ENCODE data around the gene OMD.
"Not testable (repeated sequence)": the region's sequence is repeated elsewhere in the genome, so short reads cannot be mapped to it uniquely, and the experiment has no call there.

Gene OMD

DNA sequence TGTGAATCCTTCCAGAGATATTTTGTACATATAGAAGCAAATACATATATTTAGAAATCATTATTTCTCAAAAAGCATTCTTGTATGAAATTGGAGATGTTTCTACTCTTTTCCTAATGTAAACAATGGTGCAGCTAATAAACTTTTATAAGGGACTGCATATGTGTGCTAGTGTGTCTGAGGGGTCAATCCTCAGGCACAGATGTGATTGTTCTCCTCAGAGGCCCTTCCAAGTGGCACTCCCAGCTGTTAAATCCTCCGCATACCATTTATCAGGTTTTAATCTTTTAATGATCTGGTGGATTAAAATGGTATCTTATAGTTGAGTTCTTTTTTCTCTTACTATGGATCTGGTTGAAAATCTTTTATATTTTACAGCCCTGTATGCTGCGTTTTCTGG is 5.6 kb upstream of the OMD start:
- H3K9me3 Mint-ChIP-seq = no peaks in the 10 kb centered on the region
- no peaks in the 10 kb centered on the region for H3K4me1 Mint-ChIP-seq
- no peak for ATAC-seq
- no peak overlapping the region for H3K4me3 Mint-ChIP-seq
- H3K27me3 Mint-ChIP-seq = no peaks in the 10 kb centered on the region
- DNase-seq = no peak
- no peak overlapping the region for H3K27ac Mint-ChIP-seq

DNA sequence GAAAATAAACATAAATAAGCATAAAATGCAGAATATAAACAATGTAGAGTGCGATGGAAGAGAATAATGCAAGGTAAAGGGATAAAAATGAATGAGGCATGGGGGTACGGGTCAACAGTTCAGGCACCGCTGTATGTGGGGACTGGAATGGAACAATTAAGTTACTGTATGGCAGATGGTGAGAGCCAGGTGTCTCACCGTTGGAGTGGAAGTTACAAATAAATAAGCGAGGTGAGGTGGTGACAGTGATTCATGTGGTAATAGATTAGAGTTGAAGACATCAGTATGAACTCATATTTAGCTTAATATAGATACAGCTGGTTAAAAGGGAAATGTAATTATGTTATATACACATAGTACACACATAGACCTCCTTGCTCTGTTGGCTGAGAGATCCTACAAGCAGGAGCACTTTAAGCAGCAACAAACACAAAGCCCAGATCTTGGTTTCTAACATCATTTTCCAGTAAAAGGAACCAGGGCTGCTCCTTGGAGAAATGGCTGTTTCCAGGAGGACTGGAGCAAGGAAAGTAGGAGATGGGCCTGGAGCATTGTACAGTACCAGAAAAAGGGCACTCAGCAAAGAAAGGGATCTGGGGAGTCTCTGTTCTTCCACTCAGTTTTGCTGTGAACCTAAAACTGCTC is 2.4 kb upstream of the OMD start:
- no peak for DNase-seq
- Mint-ChIP-seq H3K9me3 (no peaks in the 10 kb centered on the region), H3K4me3 (no peak overlapping the region), H3K27ac (peak overlapping the region in 1 of 2 donors; percentile 59), H3K27me3 (no peaks in the 10 kb centered on the region), H3K4me1 (no peaks in the 10 kb centered on the region)
- no peak for ATAC-seq

DNA sequence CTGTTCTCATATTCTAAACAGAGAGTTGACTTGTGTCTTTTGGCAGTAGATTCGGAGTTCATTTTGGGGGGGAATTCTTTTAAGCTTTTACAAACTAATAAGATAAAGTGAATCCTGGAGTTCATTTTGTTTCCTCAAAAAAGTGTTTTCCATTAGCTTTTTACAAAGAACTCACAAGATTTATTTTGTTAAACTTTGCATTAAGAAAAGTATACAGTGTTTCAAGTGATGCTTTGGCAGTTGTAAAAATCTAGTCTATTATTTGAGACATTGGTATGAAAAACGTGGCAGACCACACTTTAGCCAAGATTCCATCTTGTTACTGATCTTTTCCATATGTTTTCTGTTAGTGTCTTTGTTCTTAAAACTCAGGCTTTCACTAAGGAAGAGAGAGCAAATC is 1.2 kb upstream of the OMD start:
- H3K27ac Mint-ChIP-seq = no peak overlapping the region
- no peaks in the 10 kb centered on the region for H3K27me3 Mint-ChIP-seq
- no peaks in the 10 kb centered on the region for H3K9me3 Mint-ChIP-seq
- ATAC-seq = no peak
- DNase-seq = no peak
- H3K4me3 Mint-ChIP-seq = no peak overlapping the region
- no peaks in the 10 kb centered on the region for H3K4me1 Mint-ChIP-seq

DNA sequence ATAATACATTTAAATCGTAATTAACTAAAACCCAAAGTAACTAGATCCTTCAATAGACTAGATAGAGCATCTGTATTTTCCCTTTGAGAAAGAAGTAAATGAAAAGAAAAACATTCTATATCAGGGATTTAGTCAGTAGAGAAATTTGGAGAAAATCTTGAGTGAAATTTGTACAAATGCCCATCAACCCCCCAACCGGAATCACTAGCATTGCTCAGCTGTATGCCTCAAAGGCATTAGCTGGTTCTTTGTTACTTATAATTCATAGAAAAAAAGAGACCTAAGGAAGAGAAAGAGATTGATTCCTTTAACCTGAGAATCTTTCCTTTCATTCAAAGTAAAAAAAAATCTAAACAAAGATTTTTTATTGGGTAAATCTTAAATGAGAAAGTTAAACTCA is 659 bp downstream of the OMD start:
- ATAC-seq (no peak), DNase-seq (no peak)
- Mint-ChIP-seq H3K9me3 (no peaks in the 10 kb centered on the region), H3K4me3 (no peak overlapping the region), H3K4me1 (no peaks in the 10 kb centered on the region), H3K27ac (no peak overlapping the region), H3K27me3 (no peaks in the 10 kb centered on the region)

DNA sequence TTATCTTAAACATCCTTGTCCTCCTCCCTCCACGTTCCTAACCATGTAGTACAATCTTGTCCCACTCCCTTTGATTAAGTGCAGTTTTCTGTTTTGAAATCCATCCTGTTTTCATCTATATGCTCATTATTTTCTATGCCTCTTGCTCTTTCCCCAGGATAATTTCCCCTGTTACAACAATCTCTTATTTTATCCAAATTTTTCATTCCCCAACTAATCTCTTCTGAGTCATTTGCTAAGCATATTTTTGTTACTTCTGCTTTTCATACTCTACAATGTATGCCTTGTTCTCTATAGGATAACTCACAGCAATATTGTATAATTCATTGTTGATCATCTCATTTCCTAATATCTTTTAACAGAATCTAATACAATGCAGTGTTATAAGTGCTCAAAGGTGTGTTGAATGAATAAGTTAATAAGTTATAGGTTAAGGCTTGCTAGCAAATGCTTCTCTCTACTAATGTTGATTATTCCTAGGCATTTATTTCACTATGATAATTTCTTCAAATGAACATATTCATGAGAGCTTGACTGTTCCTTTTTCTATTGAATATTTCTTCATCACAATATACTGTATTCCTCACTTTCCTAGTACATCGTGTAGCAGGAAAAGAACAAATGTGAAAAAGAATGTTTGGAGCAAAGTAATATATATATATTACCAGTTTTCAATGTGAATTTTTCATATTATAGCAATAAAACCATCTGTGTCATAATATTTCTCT is 1.5 kb downstream of the OMD start:
- no peak overlapping the region for H3K4me3 Mint-ChIP-seq
- H3K27me3 Mint-ChIP-seq = no peaks in the 10 kb centered on the region
- no peak for DNase-seq
- peak overlapping the region in 1 of 2 donors; percentile 3 for H3K27ac Mint-ChIP-seq
- no peaks in the 10 kb centered on the region for H3K4me1 Mint-ChIP-seq
- no peak for ATAC-seq
- H3K9me3 Mint-ChIP-seq = no peaks in the 10 kb centered on the region

DNA sequence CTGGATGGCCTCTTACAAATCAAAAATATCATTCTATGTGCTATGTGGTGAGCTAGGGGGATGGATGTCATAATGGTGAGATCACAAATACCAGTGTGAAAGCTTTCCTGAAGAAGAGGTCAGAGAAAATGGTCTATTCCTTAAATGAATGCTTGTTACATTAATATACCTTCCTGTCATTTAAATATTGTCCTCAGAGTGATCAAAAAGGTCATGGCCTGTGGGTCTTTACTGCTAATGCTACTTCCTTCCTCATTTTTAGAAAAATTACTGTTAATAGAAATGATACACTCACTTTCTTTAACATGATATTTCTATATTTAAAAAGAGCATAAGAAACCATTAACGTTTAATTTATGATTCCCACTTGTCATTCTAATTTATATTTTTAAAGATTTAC is 9.7 kb downstream of the OMD start:
- no peak overlapping the region for H3K27ac Mint-ChIP-seq
- H3K27me3 Mint-ChIP-seq = no peaks in the 10 kb centered on the region
- H3K9me3 Mint-ChIP-seq = no peaks in the 10 kb centered on the region
- no peak overlapping the region for H3K4me3 Mint-ChIP-seq
- DNase-seq = no peak
- no peak for ATAC-seq
- no peaks in the 10 kb centered on the region for H3K4me1 Mint-ChIP-seq

DNA sequence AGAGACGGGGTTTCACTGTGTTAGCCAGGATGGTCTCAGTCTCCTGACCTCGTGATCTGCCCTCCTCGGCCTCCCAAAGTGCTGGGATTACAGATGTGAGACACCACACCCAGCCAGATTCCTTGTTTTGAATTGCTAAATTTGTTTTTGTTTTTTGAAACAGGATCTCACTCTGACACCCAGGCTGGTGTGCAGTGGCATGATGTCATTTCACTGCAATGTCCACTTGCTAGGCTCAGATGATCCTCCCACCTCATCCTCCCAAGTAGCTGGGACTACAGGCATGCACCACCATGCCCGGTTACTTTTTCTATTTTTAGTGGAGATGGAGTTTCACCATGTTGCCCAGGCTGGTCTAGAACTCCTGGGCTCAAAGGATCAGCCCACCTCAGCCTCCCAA is 13.1 kb downstream of the OMD start:
- ATAC-seq, H3K4me3 Mint-ChIP-seq, DNase-seq, H3K9me3 Mint-ChIP-seq, H3K27me3 Mint-ChIP-seq: not testable (repeated sequence)
- H3K4me1 Mint-ChIP-seq = peaks cover 13% of the 10 kb centered on the region
- H3K27ac Mint-ChIP-seq = peak overlapping the region in 1 of 2 donors; percentile 86

DNA sequence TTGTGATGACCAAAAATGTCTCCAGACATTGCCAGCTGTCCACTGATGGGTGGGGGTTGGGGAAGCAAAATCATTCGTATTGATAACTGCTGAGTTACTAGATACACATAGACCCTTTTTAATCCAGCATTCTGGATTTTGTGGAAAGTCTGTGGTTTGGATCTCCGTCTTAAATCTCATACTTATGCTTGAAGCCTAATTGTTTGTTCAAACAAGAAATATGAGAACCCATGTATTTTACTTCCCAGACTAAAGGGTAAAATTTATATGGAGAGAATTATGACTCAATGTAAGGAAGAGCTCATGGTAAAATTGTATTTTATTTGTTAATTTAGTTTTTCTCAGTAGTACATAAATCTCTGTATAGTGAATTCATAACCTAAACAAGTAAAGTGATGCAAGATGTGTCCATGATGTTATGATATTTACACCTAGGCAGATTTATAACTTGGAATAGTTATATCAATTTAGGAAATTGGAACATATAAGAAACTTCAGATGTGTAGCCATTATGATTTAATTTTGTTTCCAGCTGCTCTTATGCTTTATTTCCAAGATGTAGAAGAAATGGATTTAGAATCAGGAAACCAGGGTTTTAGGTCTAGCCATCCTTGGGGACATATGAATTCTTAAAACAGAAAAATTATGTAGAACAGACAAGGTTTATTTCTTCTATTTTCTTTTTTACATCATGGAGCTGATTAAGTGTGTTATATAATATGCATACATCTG is 15.4 kb downstream of the OMD start:
- Mint-ChIP-seq H3K9me3 (no peaks in the 10 kb centered on the region), H3K27ac (no peak overlapping the region), H3K27me3 (no peaks in the 10 kb centered on the region), H3K4me1 (peaks cover 25% of the 10 kb centered on the region), H3K4me3 (no peak overlapping the region)
- DNase-seq (no peak), ATAC-seq (no peak)

DNA sequence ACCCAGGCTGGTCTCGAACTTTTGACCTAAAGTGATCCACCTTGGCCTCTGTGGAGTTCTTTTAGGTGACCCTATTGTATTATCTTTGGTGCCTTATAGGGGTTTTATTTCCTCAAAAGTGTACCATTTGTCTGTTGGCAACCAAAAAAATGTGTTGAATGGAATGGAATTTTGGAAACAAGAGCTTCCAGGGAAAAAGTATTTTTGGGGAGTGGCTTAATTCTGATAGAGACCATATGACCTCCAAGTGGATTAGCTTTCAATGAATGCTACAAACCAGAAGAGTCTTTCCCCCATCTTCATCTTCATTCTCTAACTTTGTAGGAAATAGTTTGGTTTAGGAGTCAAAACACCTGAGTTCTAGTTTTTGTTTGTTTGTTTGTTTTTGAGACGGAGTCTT is 16.5 kb downstream of the OMD start:
- Mint-ChIP-seq H3K27ac (no peak overlapping the region), H3K27me3 (no peaks in the 10 kb centered on the region), H3K4me3 (no peak overlapping the region), H3K9me3 (no peaks in the 10 kb centered on the region), H3K4me1 (peaks cover 25% of the 10 kb centered on the region)
- DNase-seq (no peak), ATAC-seq (no peak)

DNA sequence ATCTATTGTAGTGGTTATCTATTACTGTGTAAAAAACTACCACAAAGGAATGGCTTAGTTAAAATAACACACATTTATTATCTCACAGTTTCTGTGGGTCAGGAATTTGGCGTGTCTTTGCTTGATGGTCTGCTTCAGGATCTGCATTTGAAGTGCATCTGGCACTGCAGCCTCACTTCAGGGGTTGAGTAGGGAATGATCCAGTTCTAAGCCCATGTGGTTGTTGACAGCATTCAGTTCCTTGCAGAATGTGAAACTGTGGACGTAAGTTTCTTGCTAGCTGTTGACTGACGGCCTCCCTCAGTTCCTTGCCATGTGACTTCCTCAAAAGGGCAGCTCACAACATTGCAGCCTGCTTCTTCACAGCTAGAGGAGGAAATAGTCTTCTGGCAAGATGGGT is 17.8 kb downstream of the OMD start:
- Mint-ChIP-seq H3K4me3 (peak overlapping the region; percentile 37 to 39), H3K4me1 (peaks cover 32% of the 10 kb centered on the region), H3K27me3 (no peaks in the 10 kb centered on the region), H3K27ac (no peak overlapping the region), H3K9me3 (no peaks in the 10 kb centered on the region)
- peak; percentile 84 for ATAC-seq
- DNase-seq = peak; percentile 7 to 14

DNA sequence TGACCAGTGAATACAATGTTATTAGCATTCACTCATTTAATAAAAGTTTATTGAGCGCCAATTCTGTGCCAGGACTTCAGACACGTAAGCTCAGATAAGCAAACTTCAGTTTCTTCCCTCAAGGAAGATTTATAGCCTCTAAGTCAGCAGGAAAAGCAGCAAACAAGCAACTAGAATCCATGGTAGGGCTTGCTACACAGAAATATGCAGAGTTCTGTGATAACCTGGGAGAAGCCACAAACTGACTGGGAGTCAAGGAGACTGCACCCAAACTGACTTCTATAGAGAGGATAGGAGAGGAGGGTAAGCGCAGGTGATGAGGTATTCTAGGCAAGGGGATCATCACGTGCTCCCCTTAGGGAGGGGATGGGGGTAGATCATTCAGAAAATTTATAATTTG is 18.5 kb downstream of the OMD start:
- Mint-ChIP-seq H3K4me1 (peaks cover 32% of the 10 kb centered on the region), H3K4me3 (peak overlapping the region; percentile 7 to 32), H3K9me3 (no peaks in the 10 kb centered on the region)

DNA sequence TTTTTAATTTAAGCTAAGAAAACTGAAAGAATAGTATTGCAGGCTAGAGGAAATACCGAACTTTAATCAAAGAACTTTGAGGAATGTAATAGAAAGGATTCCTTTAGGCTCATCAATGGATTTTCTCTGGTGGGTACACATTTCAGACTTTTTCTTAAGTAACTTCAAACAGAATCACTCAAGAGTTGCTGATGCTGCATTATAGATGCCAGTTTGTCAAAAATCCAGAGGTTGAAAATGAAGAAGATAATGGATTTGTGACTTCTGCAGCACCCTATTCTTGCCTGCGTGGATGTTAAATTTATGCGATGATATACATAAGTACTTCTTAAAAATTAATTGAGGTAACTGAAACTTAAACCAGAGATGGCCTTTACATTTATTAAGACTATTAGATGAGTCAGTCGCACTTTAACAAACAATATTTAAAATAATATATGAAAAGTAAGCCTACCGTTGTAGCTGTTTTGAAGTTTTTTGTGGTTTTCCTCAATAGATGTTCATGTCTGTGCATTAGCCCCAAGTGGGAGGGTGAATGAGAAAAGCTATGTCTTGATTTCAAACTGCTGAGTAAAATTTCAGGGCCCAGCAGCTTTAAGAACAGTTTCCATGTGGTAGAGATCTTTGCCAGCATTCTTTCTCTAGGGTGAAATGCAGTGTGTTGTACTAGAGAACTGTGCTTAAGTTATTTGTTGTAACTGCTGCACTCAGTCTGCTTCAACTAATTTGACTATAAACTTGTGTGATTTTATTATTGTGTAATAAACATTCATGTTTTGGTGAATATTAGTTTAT is 20.0 kb downstream of the OMD start, which contains the start of gene OGN:
Gene OGN, minus strand, starts transcription at position 537 of the 795 bp plus-strand sequence. CDS start 1,171 bp downstream, outside the sequence.
- Mint-ChIP-seq H3K9me3 (no peaks in the 10 kb centered on the region), H3K27me3 (no peaks in the 10 kb centered on the region), H3K4me3 (no peak within 1 kb of the TSS), H3K4me1 (peaks cover 32% of the 10 kb centered on the region), H3K27ac (no peak within 1 kb of the TSS)
- ATAC-seq (no peak), DNase-seq (no peak)

More for the DNA sequence above, 18.5 kb downstream of the OMD start:
- DNase-seq (no peak), ATAC-seq (no peak)
- H3K27ac Mint-ChIP-seq = peak overlapping the region in 1 of 2 donors; percentile 84
- H3K27me3 Mint-ChIP-seq = no peaks in the 10 kb centered on the region

DNA sequence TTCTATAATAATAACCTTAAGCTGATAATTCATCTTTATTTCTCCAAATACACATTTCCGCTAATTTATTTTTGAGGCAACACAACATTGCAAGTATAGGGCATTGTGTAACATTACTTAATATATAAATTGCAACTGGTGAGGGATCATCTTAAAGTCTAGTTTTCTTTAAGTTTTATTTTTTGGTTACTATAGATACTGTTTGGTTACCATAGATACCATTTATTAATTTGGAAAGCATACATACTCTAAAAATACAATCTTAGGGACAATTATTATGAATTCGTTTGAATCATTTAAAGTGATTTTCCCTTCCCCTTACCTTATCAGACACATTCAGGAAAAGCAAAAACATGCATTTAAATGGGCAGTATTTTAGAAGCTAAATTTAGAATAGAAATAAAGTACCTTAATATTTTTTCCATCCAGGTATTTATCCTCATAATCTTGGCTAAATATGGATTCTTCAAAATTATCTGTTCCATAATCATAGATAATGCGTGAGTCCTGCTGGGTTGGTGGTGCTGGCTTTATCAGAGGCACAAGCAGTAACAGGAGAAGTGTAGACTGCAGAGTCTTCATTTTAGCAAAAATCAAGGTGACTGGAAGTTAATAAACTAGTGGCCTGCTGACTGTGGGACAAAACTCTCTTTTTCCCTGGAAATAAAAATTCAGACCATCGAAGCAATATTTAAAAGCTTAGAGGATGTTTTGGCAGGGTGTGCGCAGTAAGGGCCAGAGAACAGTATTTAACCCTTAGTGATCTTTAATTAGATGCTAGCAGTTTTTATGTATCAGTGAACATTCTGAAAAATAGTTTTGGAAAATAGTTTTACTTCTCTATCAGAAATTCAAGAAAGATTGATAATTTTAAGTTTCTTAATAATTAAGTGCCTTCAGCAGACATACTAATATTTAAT is 21.2 kb downstream of the OMD start:
- DNase-seq (no peak), ATAC-seq (no peak)
- H3K27me3 Mint-ChIP-seq = no peaks in the 10 kb centered on the region
- no peaks in the 10 kb centered on the region for H3K9me3 Mint-ChIP-seq
- no peak overlapping the region for H3K4me3 Mint-ChIP-seq
- H3K4me1 Mint-ChIP-seq = peaks cover 32% of the 10 kb centered on the region
- H3K27ac Mint-ChIP-seq = no peak overlapping the region

DNA sequence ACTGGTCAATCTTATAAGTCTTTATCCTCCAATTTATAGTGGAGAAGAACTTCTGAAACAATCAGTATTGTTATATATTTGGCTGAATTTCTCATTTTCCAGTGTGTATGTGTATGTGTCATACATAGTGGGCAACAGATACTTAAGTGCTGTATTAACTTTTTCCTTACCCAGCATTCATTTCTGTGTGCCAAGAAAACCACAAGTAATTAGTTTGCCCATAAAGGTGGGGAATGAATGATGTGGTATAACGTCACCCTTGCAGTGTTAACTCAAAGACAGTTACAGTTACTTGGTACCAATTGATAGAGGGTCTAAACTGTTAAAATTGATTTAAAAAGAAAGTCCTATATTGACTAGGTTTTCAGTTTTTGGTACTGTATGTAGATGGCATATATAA is 21.9 kb downstream of the OMD start:
- no peak overlapping the region for H3K4me3 Mint-ChIP-seq
- peak; percentile 88 for ATAC-seq
- H3K27ac Mint-ChIP-seq = no peak overlapping the region
- H3K9me3 Mint-ChIP-seq = no peaks in the 10 kb centered on the region
- H3K27me3 Mint-ChIP-seq = no peaks in the 10 kb centered on the region
- peaks cover 31% of the 10 kb centered on the region for H3K4me1 Mint-ChIP-seq
- no peak for DNase-seq

DNA sequence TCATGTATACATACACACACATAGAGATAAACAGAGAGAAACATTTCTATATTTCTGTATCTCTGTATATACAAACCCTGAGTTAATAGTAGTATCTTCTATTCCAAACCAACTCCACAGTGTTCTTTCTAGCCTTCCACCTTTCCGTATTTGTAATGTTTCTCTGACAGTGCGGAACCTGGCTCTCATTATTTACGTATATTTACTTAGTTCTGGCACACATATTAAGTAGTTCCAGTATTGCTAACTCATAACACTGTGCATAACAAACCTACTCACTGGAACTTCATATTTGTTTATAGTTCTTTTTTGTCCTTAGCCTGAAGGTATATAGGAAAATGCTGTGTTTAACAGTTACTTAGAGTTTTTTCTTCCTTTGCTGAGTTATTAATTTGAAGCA is 26.4 kb downstream of the OMD start:
- Mint-ChIP-seq H3K4me3 (no peak overlapping the region), H3K27me3 (no peaks in the 10 kb centered on the region), H3K4me1 (peaks cover 7% of the 10 kb centered on the region), H3K27ac (no peak overlapping the region), H3K9me3 (no peaks in the 10 kb centered on the region)
- ATAC-seq (no peak), DNase-seq (no peak)

Data from stimulated activated naive CD8-positive, alpha-beta T cell treated with anti-CD3 and anti-CD28 coated beads, Interleukin-15, amount 100 ng/mL, for 72 hours (primary cell).